HG03139 (cell line): ENCODE results near the gene CFAP251.
A peak's percentile ranks its signal among the peaks of the same experiment; 100 is the strongest.
"Not testable (repeated sequence)": the region's sequence is repeated elsewhere in the genome, so short reads cannot be mapped to it uniquely, and the experiment has no call there.

Source experiments
- ATAC-seq: cut with Tn5 transposase; IDR thresholded peaks from one replicate; pipeline ENCODE4 v1.9.1; 2021; ENCODE audit not compliant: unreplicated experiment

Gene CFAP251

GRCh38 chr12:121970581-121971300 is 52.3 kb downstream of the CFAP251 start:
- ATAC-seq = no peak

DNA sequence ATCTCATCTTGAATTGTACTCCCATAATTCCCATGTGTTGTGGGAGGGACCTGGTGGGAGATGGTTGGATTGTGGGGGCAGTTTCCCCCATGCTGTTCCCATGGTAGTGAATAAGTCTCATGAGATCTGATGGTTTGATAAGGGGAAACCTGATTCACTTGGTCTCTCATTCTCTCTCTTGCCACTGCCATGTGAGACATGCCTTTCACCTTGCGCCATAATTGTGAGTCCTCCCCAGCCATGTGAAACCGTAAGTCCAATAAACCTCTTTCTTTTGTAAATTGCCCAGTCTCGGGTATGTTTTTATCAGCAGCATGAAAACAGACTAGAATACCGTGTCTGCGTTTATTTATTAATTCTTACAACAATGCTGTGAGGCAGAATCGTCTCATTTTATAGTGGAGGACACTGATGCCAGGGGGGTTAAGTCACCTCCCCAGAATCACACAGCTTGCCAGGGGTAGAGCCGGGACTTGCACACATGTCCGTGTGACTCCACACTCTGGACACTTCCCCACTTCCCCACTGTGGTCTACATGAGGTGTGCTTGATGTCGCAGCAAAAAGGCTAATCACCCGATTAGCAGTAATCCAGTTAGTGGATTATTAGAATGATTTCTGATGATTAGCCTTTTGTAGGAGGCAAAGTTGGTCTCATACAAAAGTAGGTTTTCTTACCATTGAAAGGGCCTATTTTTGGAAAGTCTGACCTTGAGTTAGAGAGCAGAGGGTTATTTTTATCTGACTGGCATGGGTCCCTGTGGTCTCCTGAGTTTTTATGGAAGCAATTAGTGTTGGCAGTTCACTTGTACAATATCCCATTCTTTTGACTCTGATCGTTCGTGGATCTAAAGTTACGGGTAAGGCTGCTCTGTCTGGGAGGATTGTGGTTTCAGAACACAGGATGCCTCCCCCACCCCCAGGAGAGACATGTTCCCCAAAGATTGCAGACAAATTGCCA is 55.9 kb downstream of the CFAP251 start:
- no peak for ATAC-seq

- no peak for ATAC-seq
Measured at GRCh38 chr12:121975021-121975420, 56.6 kb downstream of the CFAP251 start.

GRCh38 chr12:121976950-121977349 is 58.6 kb downstream of the CFAP251 start:
- no peak for ATAC-seq

GRCh38 chr12:121980191-121980891 is 61.9 kb downstream of the CFAP251 start:
- no peak for ATAC-seq

- ATAC-seq = no peak
Measured at GRCh38 chr12:121980892-121981272, 62.5 kb downstream of the CFAP251 start.

- no peak for ATAC-seq
Measured at GRCh38 chr12:121981456-121981855, 63.1 kb downstream of the CFAP251 start.

DNA sequence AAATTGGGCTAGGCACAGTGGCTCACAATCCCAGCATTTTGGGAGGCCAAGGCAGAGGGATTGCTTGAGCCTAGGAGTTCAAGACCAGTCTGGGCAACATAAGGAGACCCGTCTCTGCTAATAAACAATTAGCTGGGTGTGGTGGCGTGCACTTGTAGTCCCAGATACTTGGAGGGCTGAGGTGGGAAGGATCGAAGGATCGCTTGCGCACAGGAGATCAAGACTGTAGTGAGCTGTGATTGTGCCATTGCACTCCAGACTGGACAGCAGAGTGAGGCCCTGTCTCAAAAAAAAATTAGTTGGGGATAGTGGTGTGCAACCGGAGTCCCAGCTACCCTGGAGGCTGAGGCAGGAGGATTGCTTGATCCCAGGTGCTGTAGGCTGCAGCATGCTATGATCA is 64.6 kb downstream of the CFAP251 start:
- ATAC-seq = no peak

DNA sequence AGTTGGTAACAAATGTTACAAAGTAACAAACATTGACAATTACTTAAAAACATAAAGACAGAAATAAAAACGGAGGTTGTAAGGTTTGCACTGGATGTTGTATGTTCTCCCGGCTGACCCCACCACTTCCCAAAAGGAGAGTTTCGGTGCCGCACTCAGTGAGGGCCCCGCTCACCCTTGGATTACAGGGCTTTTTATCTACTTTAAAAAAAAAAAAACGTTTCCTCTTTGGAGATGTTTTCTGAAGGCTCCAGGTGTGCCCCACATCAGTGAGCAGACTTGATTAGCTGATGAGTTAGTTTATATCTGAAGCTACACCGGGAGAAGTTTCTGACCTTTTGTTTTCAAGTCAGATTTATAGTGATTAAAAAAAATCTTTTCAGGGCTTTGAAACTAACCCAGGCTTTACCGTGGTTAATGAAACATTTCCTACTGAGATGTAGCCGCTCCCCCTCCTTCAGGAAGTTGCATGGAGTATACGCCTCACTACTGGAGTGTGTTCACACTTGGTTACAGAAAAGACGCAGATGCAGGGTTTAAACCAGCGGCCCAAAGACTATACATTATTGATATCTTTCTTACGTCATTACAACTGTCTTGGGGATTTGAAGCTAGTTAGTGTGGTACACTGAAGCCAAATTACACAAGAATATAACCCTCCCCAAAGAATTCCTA is 65.3 kb downstream of the CFAP251 start:
- ATAC-seq = no peak

GRCh38 chr12:121986489-121987245 is 68.3 kb downstream of the CFAP251 start:
- no peak for ATAC-seq

- not testable (repeated sequence) for ATAC-seq
Measured at GRCh38 chr12:121988519-121988918, 70.1 kb downstream of the CFAP251 start.

DNA sequence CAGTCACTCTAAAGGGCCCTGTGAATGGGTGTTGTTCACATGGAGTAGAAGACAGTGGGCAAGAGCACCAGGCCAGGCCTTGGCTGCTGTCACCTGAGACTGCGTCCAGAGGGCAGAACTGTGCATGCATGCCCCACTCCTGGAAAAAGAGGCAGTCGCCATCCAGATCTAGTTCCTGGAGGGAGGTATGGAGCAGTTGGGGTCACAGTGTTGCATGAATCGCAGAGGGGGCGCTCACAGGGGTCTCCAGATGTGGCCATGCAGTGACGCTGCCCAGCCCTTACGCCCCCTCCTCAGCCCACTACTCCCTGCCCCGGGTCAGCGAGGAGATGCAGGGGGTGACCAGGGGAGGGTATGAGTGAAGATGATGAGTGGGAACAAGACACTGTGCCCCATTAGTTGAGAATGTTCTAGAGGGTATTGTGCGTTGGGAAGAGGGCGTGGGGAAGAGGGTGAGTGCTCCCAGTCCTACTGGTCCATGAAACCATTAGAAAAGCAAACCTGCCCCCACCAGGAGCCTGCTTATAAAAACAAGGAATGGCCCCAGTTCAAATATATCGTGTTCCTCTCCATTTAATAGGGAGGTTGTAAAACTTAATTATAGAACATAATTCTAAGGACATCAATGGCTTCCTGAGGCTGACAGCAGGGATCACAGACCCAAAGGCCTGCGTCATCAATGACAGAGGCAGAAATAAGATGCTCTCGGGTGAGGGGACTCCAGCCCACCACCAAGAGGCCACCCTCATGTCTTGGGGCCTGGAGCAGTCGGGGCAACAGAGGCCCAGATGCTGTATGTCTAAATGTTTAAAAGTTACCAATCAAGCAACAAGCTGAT is 71.1 kb downstream of the CFAP251 start:
- no peak for ATAC-seq

- no peak for ATAC-seq
Measured at GRCh38 chr12:121990114-121990647, 71.8 kb downstream of the CFAP251 start.

GRCh38 chr12:121990692-121991603 is 72.6 kb downstream of the CFAP251 start:
- ATAC-seq = peak; percentile 64

GRCh38 chr12:121992059-121992879 is 73.9 kb downstream of the CFAP251 start:
- ATAC-seq = peak; percentile 66

GRCh38 chr12:121996050-121996944 is 77.9 kb downstream of the CFAP251 start:
- no peak for ATAC-seq
